ENCODE data around the gene USF1. TPM values are rescaled to one million over a fixed set of nuclear protein-coding genes. Genes with fewer than 3 reads are reported as not detected.
A peak's percentile ranks its signal among the peaks of the same experiment; 100 is the strongest.

Gene USF1
- total and polyA plus RNA-seq, 7 experiments from 2014 or later, result 3.9 to 115 (median 76.0) TPM

- ChIA-PET POLR2A (interaction anchor here (0.9 to 16.0 kb wide), 3 partner anchors 10 to 20 kb away, joined by 3 to 377 read pairs (median 3); partner anchors contain the start of genes ARHGAP30 and TSTD1), CTCF (interaction anchor here (0.5 to 1.5 kb wide), 3 partner anchors 7 to 80 kb away, joined by 3 read pairs; no protein-coding TSS in a partner anchor)
- Mint-ChIP-seq H3K4me3 (peak overlapping the region in 1 of 10 donors; percentile 79), H3K9me3 (no peaks in the 10 kb centered on the region), H3K36me3 (peaks cover 12 to 58% (median 27%) of the 10 kb centered on the region in 5 donors), H3K4me1 (peaks cover 31 to 46% (median 33%) of the 10 kb centered on the region in 7 donors), H3K27ac (peak overlapping the region in 8 of 9 donors; percentile 36 to 88 (median 64)), H3K27me3 (no peaks in the 10 kb centered on the region)
- DNase-seq, result no peak
- Histone ChIP-seq H3K36me3 (ENCODE audit: control insufficient read depth in 2 of 3, insufficient read depth in 3 of 3, low read length in 3 of 3) (peaks cover 41 to 71% (median 46%) of the 10 kb centered on the region in 3 experiments), H3K4me3 (ENCODE audit: low read length) (no peak overlapping the region), H3K9me3 (ENCODE audit: control insufficient read depth in 2 of 3, low read length in 3 of 3) (no peaks in the 10 kb centered on the region), H3K27ac (ENCODE audit: low read depth, low read length) (no peak overlapping the region), H3K27me3 (ENCODE audit: control insufficient read depth in 2 of 2, insufficient read depth in 2 of 2, low read length in 2 of 2) (no peaks in the 10 kb centered on the region), H3K4me1 (ENCODE audit: control insufficient read depth in 2 of 2, insufficient read depth in 2 of 2, low read length in 2 of 2) (peaks cover 14% of the 10 kb centered on the region in 2 donors)
- ATAC-seq, result no peak
- intact Hi-C loops (cut with micrococcal nuclease), result loop anchor here (5.0 to 10.0 kb wide), 4 partner anchors 176 to 784 kb away; partner anchors contain the start of genes APOA2 (in 1 of the 2), COPA (in 1 of the 2), DCAF8 (in 1 of the 2) and NCSTN (in 1 of the 2)
Observed at GRCh38 chr1:161048949-161049722, 3.4 kb upstream of the USF1 start.

- POLR2A ChIA-PET, result interaction anchor here (0.8 to 16.0 kb wide), 10 partner anchors 9 to 154 kb away, joined by 3 to 377 read pairs (median 8); partner anchors contain the start of genes ARHGAP30, F11R, KLHDC9 and NDUFS2
- intact Hi-C loops (cut with micrococcal nuclease), result loop anchor here (5.0 to 10.0 kb wide), 4 partner anchors 177 to 783 kb away; partner anchors contain the start of genes APOA2 (in 1 of the 2), COPA (in 1 of the 2), DCAF8 (in 1 of the 2) and NCSTN (in 1 of the 2)
- H3K36me3 Mint-ChIP-seq, result peaks cover 14 to 49% (median 23%) of the 10 kb centered on the region in 5 donors
Observed at GRCh38 chr1:161047436-161048420, 2.0 kb upstream of the USF1 start.

GRCh38 chr1:161046605-161047228 lies 940 bp upstream of the USF1 start:
- DNase-seq (no peak), ATAC-seq (no peak)
- H3K36me3 Mint-ChIP-seq, result peaks cover 15 to 50% (median 17%) of the 10 kb centered on the region in 5 donors
- intact Hi-C loops (cut with micrococcal nuclease), result loop anchor here (1.0 to 10.0 kb wide), 6 partner anchors 25 to 782 kb away; partner anchors contain the start of genes APOA2 (in 1 of the 2), COPA (in 1 of the 2), DCAF8 (in 1 of the 2) and F11R (in 1 of the 2)
- H3K4me1 Mint-ChIP-seq, result peaks cover 37 to 47% (median 43%) of the 10 kb centered on the region in 7 donors
- H3K36me3 ChIP-seq (ENCODE audit: control insufficient read depth in 2 of 3, insufficient read depth in 3 of 3, low read length in 3 of 3), result peaks cover 19 to 63% (median 26%) of the 10 kb centered on the region in 3 experiments
- no peaks in the 10 kb centered on the region for H3K27me3 ChIP-seq (ENCODE audit: control insufficient read depth in 2 of 2, insufficient read depth in 2 of 2, low read length in 2 of 2)
- H3K27ac ChIP-seq (ENCODE audit: low read depth, low read length), result peak overlapping the region; percentile 92
- peak overlapping the region; percentile 93 to 100 (median 97) for H3K4me3 Mint-ChIP-seq
- H3K27ac Mint-ChIP-seq, result peak overlapping the region; percentile 92 to 100 (median 99)
- no peaks in the 10 kb centered on the region for H3K27me3 Mint-ChIP-seq
- no peaks in the 10 kb centered on the region for H3K9me3 ChIP-seq (ENCODE audit: control insufficient read depth in 2 of 3, low read length in 3 of 3)
- peak overlapping the region; percentile 93 for H3K4me3 ChIP-seq (ENCODE audit: low read length)
- H3K9me3 Mint-ChIP-seq, result no peaks in the 10 kb centered on the region
- ChIA-PET POLR2A (interaction anchor here (0.5 to 16.0 kb wide), 25 partner anchors 8 to 250 kb away, joined by 3 to 377 read pairs (median 6); partner anchors contain the start of genes ARHGAP30, DEDD, F11R and KLHDC9), CTCF (interaction anchor here (0.9 to 3.7 kb wide), 4 partner anchors 14 to 51 kb away, joined by 5 to 42 read pairs (median 24); partner anchors contain the start of genes ARHGAP30 and KLHDC9)
- H3K4me1 ChIP-seq (ENCODE audit: control insufficient read depth in 2 of 2, insufficient read depth in 2 of 2, low read length in 2 of 2), result peaks cover 17% of the 10 kb centered on the region in 2 donors

More at GRCh38 chr1:161047436-161048420, 2.0 kb upstream of the USF1 start:
- Mint-ChIP-seq H3K4me1 (peaks cover 33 to 48% (median 37%) of the 10 kb centered on the region in 7 donors), H3K27ac (peak overlapping the region; percentile 92 to 100 (median 99)), H3K9me3 (no peaks in the 10 kb centered on the region), H3K27me3 (no peaks in the 10 kb centered on the region), H3K4me3 (peak overlapping the region in 7 of 10 donors; percentile 9 to 50 (median 30))
- no peak for DNase-seq
- no peaks in the 10 kb centered on the region for H3K27me3 ChIP-seq (ENCODE audit: control insufficient read depth in 2 of 2, insufficient read depth in 2 of 2, low read length in 2 of 2)
- CTCF ChIA-PET, result interaction anchor here (1.5 to 3.7 kb wide), 3 partner anchors 20 to 50 kb away, joined by 3 to 42 read pairs (median 38); partner anchors contain the start of genes ARHGAP30 and KLHDC9
- no peaks in the 10 kb centered on the region for H3K9me3 ChIP-seq (ENCODE audit: control insufficient read depth in 2 of 3, low read length in 3 of 3)
- H3K4me3 ChIP-seq (ENCODE audit: low read length), result no peak overlapping the region
- H3K27ac ChIP-seq (ENCODE audit: low read depth, low read length), result peak overlapping the region; percentile 92
- peaks cover 27 to 62% (median 33%) of the 10 kb centered on the region in 3 experiments for H3K36me3 ChIP-seq (ENCODE audit: control insufficient read depth in 2 of 3, insufficient read depth in 3 of 3, low read length in 3 of 3)
- peaks cover 15 to 17% of the 10 kb centered on the region in 2 donors for H3K4me1 ChIP-seq (ENCODE audit: control insufficient read depth in 2 of 2, insufficient read depth in 2 of 2, low read length in 2 of 2)
- no peak for ATAC-seq

GRCh38 chr1:161044908-161045735 lies 655 bp downstream of the USF1 start:
- H3K27ac ChIP-seq (ENCODE audit: low read depth, low read length), result peak overlapping the region; percentile 92
- H3K4me3 ChIP-seq (ENCODE audit: low read length), result peak overlapping the region; percentile 93
- Mint-ChIP-seq H3K4me1 (peaks cover 43 to 54% (median 49%) of the 10 kb centered on the region in 7 donors), H3K9me3 (no peaks in the 10 kb centered on the region), H3K27ac (peak overlapping the region; percentile 92 to 100 (median 99)), H3K4me3 (peak overlapping the region; percentile 93 to 100 (median 97)), H3K27me3 (no peaks in the 10 kb centered on the region), H3K36me3 (peaks cover 15 to 54% (median 16%) of the 10 kb centered on the region in 5 donors)
- no peaks in the 10 kb centered on the region for H3K9me3 ChIP-seq (ENCODE audit: control insufficient read depth in 2 of 3, low read length in 3 of 3)
- intact Hi-C loops (cut with micrococcal nuclease), result loop anchor here (1.0 to 10.0 kb wide), 11 partner anchors 23 to 780 kb away; partner anchors contain the start of genes APOA2 (in 1 of the 2), COPA (in 1 of the 2), DCAF8 (in 1 of the 2) and DEDD (in 1 of the 2)
- peaks cover 17 to 24% of the 10 kb centered on the region in 2 donors for H3K4me1 ChIP-seq (ENCODE audit: control insufficient read depth in 2 of 2, insufficient read depth in 2 of 2, low read length in 2 of 2)
- CTCF ChIA-PET, result interaction anchor here (0.5 to 3.7 kb wide), 11 partner anchors 13 to 309 kb away, joined by 3 to 42 read pairs (median 3); partner anchors contain the start of genes ARHGAP30, F11R, KLHDC9 and PPOX
- DNase-seq (peak in 8 of 9 donors; percentile 39 to 79 (median 57)), ATAC-seq (peak; percentile 45)
- H3K27me3 ChIP-seq (ENCODE audit: control insufficient read depth in 2 of 2, insufficient read depth in 2 of 2, low read length in 2 of 2), result no peaks in the 10 kb centered on the region
- H3K36me3 ChIP-seq (ENCODE audit: control insufficient read depth in 2 of 3, insufficient read depth in 3 of 3, low read length in 3 of 3), result peaks cover 19 to 62% (median 20%) of the 10 kb centered on the region in 3 experiments
- POLR2A ChIA-PET, result interaction anchor here (0.6 to 16.0 kb wide), 36 partner anchors 7 to 292 kb away, joined by 3 to 377 read pairs (median 5); partner anchors contain the start of genes ARHGAP30, B4GALT3, DEDD and F11R
